Progenitor cell of endocrine pancreas (in vitro differentiated cells): Measurements from ENCODE around the gene LENEP. TPM values are rescaled to one million over a fixed set of nuclear protein-coding genes. Genes with fewer than 3 reads are reported as not detected.

ENCODE experiments used
- DNase-seq: peaks from one replicate; pipeline ENCODE4 v3.0.0; 2021; ENCODE audit warnings: low spot score; ENCODE audit not compliant: unreplicated experiment
- H3K27ac Mint-ChIP-seq: 2 replicates; pipeline ENCODE4 v1.8.0; 2021; ENCODE audit warnings: mild to moderate bottlenecking, moderate library complexity, mixed read lengths
- H3K27me3 Mint-ChIP-seq: 2 replicates; pipeline ENCODE4 v1.8.0; 2021; ENCODE audit warnings: mixed read lengths
- H3K36me3 Mint-ChIP-seq: 2 replicates; pipeline ENCODE4 v1.8.0; 2022; ENCODE audit warnings: mixed read lengths; ENCODE audit not compliant: insufficient read depth
- H3K4me1 Mint-ChIP-seq: 2 replicates; pipeline ENCODE4 v1.8.0; 2021; ENCODE audit warnings: low read depth, mixed read lengths
- H3K4me3 Mint-ChIP-seq: 2 replicates; pipeline ENCODE4 v1.8.0; 2021; ENCODE audit warnings: low read depth, mild to moderate bottlenecking, moderate library complexity, mixed read lengths
- H3K9me3 Mint-ChIP-seq: 2 replicates; pipeline ENCODE4 v1.8.0; 2021; ENCODE audit warnings: low read depth, mixed read lengths
- total RNA-seq: library from RNA; stranded (reverse); gene quantifications from 2 replicates; pipeline ENCODE4 v1.2.1, GENCODE V29; 2021
- TF ChIP-seq, protein P1 (sequence below): fragments of 200-600 bp; sonication (generic); IDR thresholded peaks from one replicate; pipeline ENCODE4 v1.5.0; 2021; ENCODE audit warnings: antibody characterized with exemption, mild to moderate bottlenecking; ENCODE audit not compliant: unreplicated experiment

Gene LENEP
- total RNA-seq, 1 donor from 2014 or later, result 0.84 TPM

DNA sequence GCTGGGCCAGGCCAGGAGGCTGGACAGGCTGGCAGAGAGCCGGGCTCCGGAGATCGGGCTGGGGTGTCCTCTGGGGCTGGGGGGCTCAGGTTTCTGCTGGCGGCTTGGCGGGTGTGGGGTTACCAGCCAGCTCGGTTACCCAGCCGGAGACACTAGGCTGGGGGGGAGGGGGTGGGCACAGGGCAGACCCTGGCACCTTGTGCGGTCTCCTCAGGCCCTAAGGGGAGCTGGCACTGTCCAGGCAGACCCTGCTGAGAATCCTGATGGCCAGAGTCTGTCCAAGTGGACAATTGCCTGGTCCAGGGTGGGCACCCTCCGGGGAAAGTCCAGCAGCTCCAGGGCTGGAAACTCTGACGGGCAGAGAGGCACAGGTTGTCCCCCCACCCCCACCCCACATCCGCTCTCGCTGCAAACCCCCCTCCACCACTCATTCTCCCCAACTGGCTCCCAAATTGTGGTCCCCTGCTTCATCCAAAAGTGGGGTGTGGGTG is 15.9 kb downstream of the LENEP start:
- H3K4me3 Mint-ChIP-seq, result no peak overlapping the region
- TF ChIP-seq, protein P1, sequence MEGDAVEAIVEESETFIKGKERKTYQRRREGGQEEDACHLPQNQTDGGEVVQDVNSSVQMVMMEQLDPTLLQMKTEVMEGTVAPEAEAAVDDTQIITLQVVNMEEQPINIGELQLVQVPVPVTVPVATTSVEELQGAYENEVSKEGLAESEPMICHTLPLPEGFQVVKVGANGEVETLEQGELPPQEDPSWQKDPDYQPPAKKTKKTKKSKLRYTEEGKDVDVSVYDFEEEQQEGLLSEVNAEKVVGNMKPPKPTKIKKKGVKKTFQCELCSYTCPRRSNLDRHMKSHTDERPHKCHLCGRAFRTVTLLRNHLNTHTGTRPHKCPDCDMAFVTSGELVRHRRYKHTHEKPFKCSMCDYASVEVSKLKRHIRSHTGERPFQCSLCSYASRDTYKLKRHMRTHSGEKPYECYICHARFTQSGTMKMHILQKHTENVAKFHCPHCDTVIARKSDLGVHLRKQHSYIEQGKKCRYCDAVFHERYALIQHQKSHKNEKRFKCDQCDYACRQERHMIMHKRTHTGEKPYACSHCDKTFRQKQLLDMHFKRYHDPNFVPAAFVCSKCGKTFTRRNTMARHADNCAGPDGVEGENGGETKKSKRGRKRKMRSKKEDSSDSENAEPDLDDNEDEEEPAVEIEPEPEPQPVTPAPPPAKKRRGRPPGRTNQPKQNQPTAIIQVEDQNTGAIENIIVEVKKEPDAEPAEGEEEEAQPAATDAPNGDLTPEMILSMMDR, result no peak
- peak overlapping the region; percentile 41 for H3K27ac Mint-ChIP-seq
- DNase-seq, result no peak
- H3K27me3 Mint-ChIP-seq, result no peaks in the 10 kb centered on the region
- no peaks in the 10 kb centered on the region for H3K36me3 Mint-ChIP-seq
- H3K9me3 Mint-ChIP-seq, result no peaks in the 10 kb centered on the region
- H3K4me1 Mint-ChIP-seq, result peaks cover 10% of the 10 kb centered on the region

DNA sequence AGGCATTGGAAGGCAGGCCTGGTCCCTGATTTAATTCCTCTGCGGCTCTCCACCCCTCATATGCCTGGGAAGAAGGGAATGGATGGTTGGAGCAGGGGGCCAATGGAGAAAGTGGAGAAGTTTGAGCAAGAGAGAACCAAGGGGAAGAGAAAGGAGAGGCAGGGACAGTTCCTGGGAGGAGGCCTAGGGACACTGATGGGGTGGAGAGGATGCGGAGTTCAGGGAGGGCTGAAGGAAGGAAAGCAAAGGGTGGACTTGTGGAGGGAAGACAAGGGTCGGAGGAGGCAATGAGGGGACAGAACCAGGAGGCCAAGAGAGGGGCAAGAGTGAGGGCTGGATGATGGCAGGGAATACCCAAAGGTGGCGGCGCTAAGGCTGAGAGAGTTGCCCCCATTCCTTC is 16.4 kb downstream of the LENEP start:
- H3K36me3 Mint-ChIP-seq, result no peaks in the 10 kb centered on the region
- peaks cover 6% of the 10 kb centered on the region for H3K4me1 Mint-ChIP-seq
- no peak for DNase-seq
- no peak overlapping the region for H3K27ac Mint-ChIP-seq
- H3K4me3 Mint-ChIP-seq, result no peak overlapping the region
- TF ChIP-seq, protein P1, result no peak
- H3K9me3 Mint-ChIP-seq, result no peaks in the 10 kb centered on the region
- H3K27me3 Mint-ChIP-seq, result no peaks in the 10 kb centered on the region

DNA sequence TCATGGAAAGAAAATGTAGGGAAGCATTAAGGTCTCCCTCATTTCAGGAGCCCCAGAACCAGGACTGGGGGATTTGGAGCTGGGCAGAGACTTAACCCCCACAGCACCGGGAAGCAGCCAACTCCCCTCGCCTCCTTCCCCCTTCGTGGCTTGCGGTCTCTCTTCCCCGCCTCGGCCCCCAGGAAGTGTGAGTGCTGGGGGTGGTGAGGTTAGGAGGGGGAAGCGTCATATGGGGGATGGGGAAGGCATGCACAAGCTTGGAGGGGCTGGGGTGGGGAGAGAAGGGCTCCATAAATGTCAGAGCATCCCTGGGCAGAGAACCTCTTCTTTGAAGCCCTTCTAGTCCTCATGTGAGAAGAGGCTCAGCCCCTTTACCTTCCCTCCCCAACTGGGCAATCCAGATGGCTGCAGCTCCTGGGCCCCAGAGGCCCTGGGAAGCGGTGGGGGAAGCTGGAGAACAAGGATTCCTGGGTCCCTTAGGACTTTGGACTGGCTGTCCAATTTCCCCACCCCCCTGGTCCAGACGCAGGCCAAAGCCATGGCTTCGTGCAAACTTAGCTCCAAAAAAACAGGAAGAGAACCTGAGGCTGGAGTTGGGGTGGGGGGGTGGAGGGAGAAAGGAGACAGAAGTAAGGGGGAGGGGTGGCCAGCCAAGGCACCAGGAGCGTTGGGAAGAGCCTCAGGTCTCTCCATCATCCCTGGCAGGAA is 17.0 kb downstream of the LENEP start:
- TF ChIP-seq, protein P1, result no peak
- no peak overlapping the region for H3K4me3 Mint-ChIP-seq
- peaks cover 6% of the 10 kb centered on the region for H3K4me1 Mint-ChIP-seq
- H3K9me3 Mint-ChIP-seq, result no peaks in the 10 kb centered on the region
- H3K36me3 Mint-ChIP-seq, result no peaks in the 10 kb centered on the region
- H3K27me3 Mint-ChIP-seq, result no peaks in the 10 kb centered on the region
- DNase-seq, result no peak
- H3K27ac Mint-ChIP-seq, result no peak overlapping the region

DNA sequence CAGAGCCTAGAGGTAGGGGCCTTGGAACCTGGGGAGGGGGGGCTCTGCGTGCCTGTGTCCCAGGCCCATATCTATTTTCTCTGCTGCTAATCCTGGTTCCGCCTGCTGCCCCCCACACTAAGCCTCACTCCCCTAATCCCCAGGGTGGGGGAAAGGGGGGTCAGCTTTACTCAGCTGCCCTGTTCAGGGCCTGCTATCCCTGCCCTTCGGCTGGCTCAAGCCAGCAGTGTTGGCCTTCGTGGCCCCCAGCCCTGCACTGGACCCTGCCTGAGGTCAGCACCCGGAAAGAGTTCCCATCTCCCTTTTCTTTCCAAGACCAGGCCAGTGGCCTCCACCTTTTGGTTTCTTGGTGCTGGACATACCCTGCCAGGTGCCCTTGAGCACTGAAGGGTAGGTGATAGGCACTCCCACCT is 17.6 kb downstream of the LENEP start:
- Mint-ChIP-seq H3K4me1 (peaks cover 6% of the 10 kb centered on the region), H3K4me3 (no peak overlapping the region), H3K27ac (no peak overlapping the region), H3K9me3 (no peaks in the 10 kb centered on the region), H3K27me3 (no peaks in the 10 kb centered on the region), H3K36me3 (peaks cover 3% of the 10 kb centered on the region)
- TF ChIP-seq, protein P1, result no peak
- DNase-seq, result no peak

DNA sequence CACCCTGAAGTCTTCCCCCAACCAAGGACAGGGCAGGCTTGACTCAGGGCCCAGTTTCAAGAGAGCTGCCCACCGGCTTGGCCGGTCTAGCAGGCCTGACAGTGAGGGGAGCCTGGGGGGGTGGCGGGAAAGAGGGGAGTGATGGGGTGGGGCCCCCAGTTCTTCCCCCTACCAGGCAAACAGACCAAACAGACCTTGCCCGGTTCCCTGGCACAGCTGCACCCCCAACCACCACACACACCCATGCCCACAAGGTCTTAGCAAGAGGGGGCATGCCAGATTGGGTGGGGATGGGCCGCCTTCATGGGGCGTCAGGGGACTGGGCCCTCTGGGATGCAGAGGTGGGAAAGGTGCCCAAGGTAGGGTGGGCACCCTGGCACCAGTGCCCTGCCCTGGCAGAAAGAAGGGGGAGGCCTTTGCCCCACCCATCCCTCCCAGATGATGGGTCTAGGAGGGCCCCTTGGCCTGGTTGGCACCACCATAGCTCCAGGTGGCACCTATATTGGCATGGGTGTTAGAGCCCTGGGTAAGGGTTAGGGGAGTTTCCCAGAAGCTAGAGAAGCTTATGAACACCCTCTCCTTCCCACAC is 18.1 kb downstream of the LENEP start:
- Mint-ChIP-seq H3K4me3 (no peak overlapping the region), H3K27me3 (no peaks in the 10 kb centered on the region), H3K9me3 (no peaks in the 10 kb centered on the region), H3K4me1 (peaks cover 4% of the 10 kb centered on the region), H3K36me3 (peaks cover 3% of the 10 kb centered on the region), H3K27ac (no peak overlapping the region)
- DNase-seq, result no peak
- TF ChIP-seq, protein P1, result no peak
